GM18951 (cell line): Measurements from ENCODE around the gene SPATS1.
A peak's percentile ranks its signal among the peaks of the same experiment; 100 is the strongest.
"Not testable (repeated sequence)": the region's sequence is repeated elsewhere in the genome, so short reads cannot be mapped to it uniquely, and the experiment has no call there.

Experiments
- POLR2A ChIP-seq: IDR thresholded peaks from 4 replicates; pipeline ENCODE4 v1.6.1; 2011; ENCODE audit warnings: mild to moderate bottlenecking; ENCODE audit not compliant: insufficient read length, insufficient read depth; ENCODE audit errors: extremely low read depth
- in situ Hi-C: fragments of 300-500 bp; cut with MboI; formaldehyde crosslinking; loops from one replicate; pipeline ENCODE4 v1.12.0; 2022; ENCODE audit warnings: low sequenced_read_pairs, mixed read lengths, inconsistent platforms; ENCODE audit not compliant: unreplicated experiment

Gene SPATS1

GRCh38 chr6:44304282-44305199 is 37.9 kb upstream of the SPATS1 start:
- TF ChIP-seq POLR2A = no peak
- in situ Hi-C loops = no loop called here

GRCh38 chr6:44305200-44305725 is 37.2 kb upstream of the SPATS1 start:
- no peak for TF ChIP-seq POLR2A
- in situ Hi-C loops = no loop called here

GRCh38 chr6:44306710-44307109 is 35.7 kb upstream of the SPATS1 start:
- TF ChIP-seq POLR2A = no peak
- in situ Hi-C loops = no loop called here

- TF ChIP-seq POLR2A = no peak
- in situ Hi-C loops = no loop called here
These were observed 35.2 kb upstream of the SPATS1 start for GRCh38 chr6:44307217-44307616.

- no peak for TF ChIP-seq POLR2A
- in situ Hi-C loops = no loop called here
These were observed 33.4 kb upstream of the SPATS1 start for GRCh38 chr6:44309092-44309491.

GRCh38 chr6:44309631-44310030 is 32.8 kb upstream of the SPATS1 start:
- in situ Hi-C loops = no loop called here
- no peak for TF ChIP-seq POLR2A

DNA sequence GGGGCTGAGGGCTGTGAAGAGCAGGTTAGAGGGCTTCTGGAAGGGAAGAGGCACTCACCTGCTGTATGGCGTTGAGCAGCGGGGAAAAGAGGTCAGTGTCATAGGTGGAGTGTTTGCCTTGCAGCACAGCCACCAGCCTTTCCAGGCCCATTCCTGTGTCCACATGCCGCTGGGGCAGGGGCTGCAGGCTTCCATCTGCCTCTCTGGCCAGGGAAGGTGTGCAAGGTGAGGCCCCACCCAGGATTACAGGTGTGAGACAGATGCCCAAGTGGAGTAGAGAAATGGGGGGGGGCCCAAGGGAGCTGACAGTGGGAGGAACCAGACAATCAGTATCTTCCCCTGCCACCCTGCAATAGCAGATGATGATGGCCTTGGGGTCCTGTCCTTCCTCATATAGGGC is 32.2 kb upstream of the SPATS1 start:
- no peak for TF ChIP-seq POLR2A
- in situ Hi-C loops = no loop called here

DNA sequence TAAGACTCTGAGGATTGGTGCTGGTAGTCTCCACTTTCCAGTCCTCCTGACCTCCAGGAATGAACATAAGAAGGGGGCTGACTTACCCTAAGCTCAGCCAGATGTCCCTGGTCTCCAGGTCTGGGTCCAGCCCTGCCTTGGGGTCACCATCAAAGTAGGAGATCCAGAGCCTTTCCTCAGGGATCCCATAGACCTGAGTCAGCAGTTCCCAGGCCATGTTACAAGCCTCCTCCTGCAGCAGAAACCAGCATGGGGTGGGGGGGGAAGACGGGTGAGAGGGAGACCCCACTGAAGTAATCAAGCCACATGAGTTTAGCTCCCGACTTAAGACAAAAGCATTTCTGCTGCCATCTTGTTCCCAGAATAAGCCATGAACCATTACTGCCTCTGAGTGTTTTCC is 31.1 kb upstream of the SPATS1 start:
- in situ Hi-C loops = no loop called here
- TF ChIP-seq POLR2A = no peak

DNA sequence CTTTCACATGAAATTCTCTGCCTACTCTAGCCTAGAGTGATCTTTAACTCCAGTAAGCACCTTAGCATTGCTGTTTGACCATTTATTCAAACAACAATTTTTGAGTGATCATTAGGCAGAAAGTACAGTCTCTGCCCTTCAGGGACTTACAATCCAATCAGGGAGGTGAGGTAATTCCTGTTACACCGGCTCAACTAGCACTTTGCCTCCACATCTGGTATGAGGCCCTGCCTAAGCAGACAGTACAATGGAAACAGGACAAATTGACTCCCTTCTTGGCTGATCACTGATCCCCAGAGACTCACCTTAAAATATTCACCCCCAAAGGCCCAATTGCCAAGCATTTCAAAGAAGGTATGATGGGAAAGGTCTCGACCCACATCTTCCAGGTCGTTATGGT is 30.7 kb upstream of the SPATS1 start:
- TF ChIP-seq POLR2A = no peak
- in situ Hi-C loops = no loop called here

- in situ Hi-C loops = no loop called here
- TF ChIP-seq POLR2A = peak; percentile 94
These were observed 29.3 kb upstream of the SPATS1 start, which contains the start of gene AARS2 for GRCh38 chr6:44312901-44313788. TSS of gene AARS2 (minus strand) at chr6:44313347. CDS start at chr6:44313323, 24 bp downstream.

DNA sequence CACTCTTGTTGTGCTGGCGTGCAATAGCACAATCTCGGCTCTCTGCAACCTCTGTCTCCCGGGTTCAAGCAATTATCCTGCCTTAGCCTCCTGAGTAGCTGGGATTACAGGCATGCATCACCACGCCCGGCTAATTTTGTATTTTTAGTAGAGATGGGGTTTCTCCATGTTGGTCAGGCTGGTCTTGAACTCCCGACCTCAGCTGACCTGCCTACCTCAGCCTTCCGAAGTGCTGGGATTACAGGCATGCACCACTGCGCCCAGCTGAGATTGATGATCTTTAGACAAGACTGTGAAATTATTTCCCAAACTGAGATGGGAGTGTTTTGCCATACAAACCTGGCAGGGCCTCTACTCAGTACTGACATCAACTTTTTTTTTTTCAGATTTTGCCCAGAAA is 27.8 kb upstream of the SPATS1 start:
- in situ Hi-C loops = not testable (repeated sequence)

DNA sequence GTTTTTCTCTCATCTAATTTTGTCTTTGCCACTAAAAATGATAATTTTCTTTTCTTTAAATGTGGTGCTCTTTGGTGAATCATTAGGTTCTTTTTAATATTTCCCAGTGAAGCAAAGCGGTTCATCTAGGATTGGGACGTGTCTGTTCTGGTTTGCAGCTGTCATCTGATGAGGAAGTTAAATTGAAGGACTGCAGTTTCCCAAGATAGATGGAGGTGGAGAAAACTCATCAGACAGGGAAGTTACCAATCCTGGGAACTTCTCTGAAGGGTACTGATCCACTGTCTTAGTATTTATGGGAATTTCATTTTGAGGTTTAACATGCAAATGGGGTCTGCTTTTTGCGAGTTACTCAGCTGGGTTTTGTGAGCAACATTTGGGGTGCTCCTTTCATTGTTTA is 26.9 kb upstream of the SPATS1 start:
- in situ Hi-C loops = no loop called here
- no peak for TF ChIP-seq POLR2A

DNA sequence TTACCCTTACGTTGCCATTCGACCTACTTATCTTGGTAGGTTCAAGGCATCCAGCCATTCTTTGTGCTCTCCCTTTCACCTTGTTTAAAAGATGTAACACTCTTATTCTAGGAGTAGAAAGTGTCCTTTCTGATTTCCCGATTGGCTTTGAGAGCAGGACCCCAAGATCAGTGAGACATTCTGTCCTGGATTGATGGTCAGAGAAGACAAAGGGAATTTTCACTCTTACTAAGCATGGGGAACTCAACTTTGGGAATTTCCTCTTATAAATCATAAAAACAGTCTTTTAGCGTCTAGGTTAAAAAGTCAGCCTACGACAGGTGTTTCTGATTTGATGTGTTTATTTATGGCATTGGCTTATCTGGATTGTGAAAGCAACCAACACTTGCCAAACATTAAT is 26.5 kb upstream of the SPATS1 start:
- TF ChIP-seq POLR2A = no peak
- in situ Hi-C loops = no loop called here

DNA sequence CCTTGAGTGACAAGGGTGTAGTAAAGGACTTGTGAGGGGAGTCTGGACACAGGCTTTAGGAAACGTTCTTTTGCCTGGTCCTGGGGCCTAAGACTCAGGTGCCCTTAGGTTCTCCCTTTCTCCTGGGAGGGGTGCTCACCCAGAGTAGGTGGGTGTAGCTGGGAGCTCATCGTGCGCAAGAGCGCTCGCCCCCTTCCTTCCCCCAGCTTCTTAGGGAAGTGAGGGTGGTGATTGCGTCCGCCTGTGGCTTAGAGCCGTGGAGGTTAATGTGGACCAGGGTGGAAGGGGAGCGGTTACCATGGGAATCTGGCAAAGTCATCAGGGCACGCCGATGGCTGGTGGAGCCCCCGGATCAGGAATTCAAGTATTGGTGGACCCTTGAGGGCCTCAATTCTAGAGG is 26.0 kb upstream of the SPATS1 start:
- in situ Hi-C loops = no loop called here
- no peak for TF ChIP-seq POLR2A

- in situ Hi-C loops = not testable (repeated sequence)
These were observed 25.3 kb upstream of the SPATS1 start for GRCh38 chr6:44317136-44317631.
